Activated CD8-positive, alpha-beta T cell treated with anti-CD3 and anti-CD28 coated beads, Interleukin-2, amount 10 ng/mL, durations not matched to agents 7 days and 5 days (primary cell): Measurements from ENCODE around the gene PCSK4. TPM values are rescaled to one million over a fixed set of nuclear protein-coding genes. Genes with fewer than 3 reads are reported as not detected.

Source experiments
- ATAC-seq: fragments of 150-1000 bp; cut with Tn5 transposase; one replicate; pipeline ENCODE4 v1.10.0; 2021; ENCODE audit warnings: moderate library complexity
- CTCF ChIA-PET: fragments of 350-600 bp; sonication (Branson Sonifier 250); formaldehyde crosslinking; loops from one replicate; lab custom pipeline; 2021; ENCODE audit warnings: antibody characterized with exemption; lab: Charles Lee
- POLR2A ChIA-PET: fragments of 350-600 bp; sonication (Branson Sonifier 250); formaldehyde crosslinking; loops from one replicate; lab custom pipeline; 2021; ENCODE audit warnings: antibody characterized with exemption; lab: Charles Lee
- DNase-seq: peaks from one replicate; pipeline ENCODE4 v3.0.0-alpha.2; 2020
- H3K27ac Mint-ChIP-seq: one replicate; pipeline ENCODE4 v1.8.0; 2021; ENCODE audit warnings: mild to moderate bottlenecking, mixed read lengths
- H3K27me3 Mint-ChIP-seq: one replicate; pipeline ENCODE4 v1.8.0; 2021; ENCODE audit warnings: low read depth, mixed read lengths
- H3K36me3 Mint-ChIP-seq: one replicate; pipeline ENCODE4 v1.8.0; 2021; ENCODE audit warnings: low read depth, mixed read lengths
- H3K4me1 Mint-ChIP-seq: one replicate; pipeline ENCODE4 v1.8.0; 2021; ENCODE audit warnings: low read depth, mixed read lengths
- H3K4me3 Mint-ChIP-seq: one replicate; pipeline ENCODE4 v1.8.0; 2021; ENCODE audit warnings: mild to moderate bottlenecking, mixed read lengths
- H3K9me3 Mint-ChIP-seq: one replicate; pipeline ENCODE4 v1.8.0; 2022; ENCODE audit warnings: mixed read lengths; ENCODE audit not compliant: insufficient read depth
- total RNA-seq, 2 experiments: library from RNA; stranded (reverse); gene quantifications; one replicate each; pipeline ENCODE4 v1.2.3, GENCODE V29; 2021

The PCSK4 gene
- total RNA-seq, 2 experiments from 2014 or later, result 3.4 to 4.1 TPM

DNA sequence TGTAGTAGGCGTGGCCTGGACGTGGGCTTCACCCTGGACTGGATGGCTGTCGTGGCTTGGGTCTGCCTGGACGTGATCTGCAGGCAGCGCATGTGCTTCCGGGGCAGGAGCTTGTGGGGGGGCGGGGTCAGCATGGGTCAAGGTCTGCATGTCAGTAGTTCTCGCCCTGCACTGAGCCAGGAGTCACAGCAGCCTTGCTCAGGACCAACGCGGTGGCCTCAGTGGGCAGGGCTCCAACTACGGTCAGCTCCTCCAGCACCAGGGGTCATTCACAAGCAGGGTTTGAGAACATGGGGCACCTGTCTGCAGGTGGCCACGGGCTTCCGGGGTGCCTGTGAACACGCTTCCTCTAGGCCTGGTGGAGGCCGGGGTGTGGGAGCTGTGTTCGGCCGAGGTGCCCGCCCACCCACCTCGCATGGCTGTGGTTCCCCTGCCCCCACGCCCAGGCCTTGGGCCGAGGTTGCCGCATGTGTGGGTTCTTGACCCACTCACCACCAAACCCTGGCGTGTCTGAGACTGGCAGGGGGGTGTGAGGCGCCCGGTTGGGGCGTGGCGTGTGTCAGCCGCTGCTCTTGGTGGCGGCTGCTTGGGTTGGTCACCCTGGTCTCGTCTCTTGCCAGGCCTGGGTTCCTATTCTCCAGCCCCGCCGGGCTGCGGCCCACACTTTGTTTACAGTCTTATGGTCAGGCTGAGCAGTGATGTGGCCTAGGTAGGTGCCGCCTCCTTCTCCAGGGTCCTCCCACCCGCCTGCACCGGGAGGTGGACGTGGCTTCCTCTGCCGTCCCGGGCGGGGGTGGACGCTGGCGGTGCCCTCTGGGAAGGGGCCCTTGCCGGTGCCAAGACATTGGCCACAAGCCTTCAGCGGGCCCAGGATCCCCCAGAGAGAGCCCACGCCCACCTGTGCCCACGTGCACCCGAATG, 56.8 kb downstream of the PCSK4 start:
- Mint-ChIP-seq H3K27me3 (no peaks in the 10 kb centered on the region), H3K36me3 (peaks cover 26% of the 10 kb centered on the region), H3K27ac (no peak overlapping the region), H3K9me3 (no peaks in the 10 kb centered on the region), H3K4me1 (peaks cover 9% of the 10 kb centered on the region), H3K4me3 (no peak overlapping the region)
- ATAC-seq (no peak), DNase-seq (no peak)
- ChIA-PET POLR2A (interaction anchor here (1.4 kb wide), 1 partner anchor 38 kb away, joined by 4 read pairs; no protein-coding TSS in a partner anchor), CTCF (no interaction called here)

- no peak overlapping the region for H3K27ac Mint-ChIP-seq
- H3K4me1 Mint-ChIP-seq, result peaks cover under 1% of the 10 kb centered on the region
- DNase-seq (no peak), ATAC-seq (no peak)
- H3K36me3 Mint-ChIP-seq, result peaks cover 27% of the 10 kb centered on the region
- CTCF ChIA-PET, result no interaction called here
- POLR2A ChIA-PET, result interaction anchor here (1.4 kb wide), 1 partner anchor 39 kb away, joined by 4 read pairs; no protein-coding TSS in a partner anchor
- no peak overlapping the region for H3K4me3 Mint-ChIP-seq
- no peaks in the 10 kb centered on the region for H3K27me3 Mint-ChIP-seq
- no peaks in the 10 kb centered on the region for H3K9me3 Mint-ChIP-seq
Observed at GRCh38 chr19:1432507-1432887, 57.7 kb downstream of the PCSK4 start.

DNA sequence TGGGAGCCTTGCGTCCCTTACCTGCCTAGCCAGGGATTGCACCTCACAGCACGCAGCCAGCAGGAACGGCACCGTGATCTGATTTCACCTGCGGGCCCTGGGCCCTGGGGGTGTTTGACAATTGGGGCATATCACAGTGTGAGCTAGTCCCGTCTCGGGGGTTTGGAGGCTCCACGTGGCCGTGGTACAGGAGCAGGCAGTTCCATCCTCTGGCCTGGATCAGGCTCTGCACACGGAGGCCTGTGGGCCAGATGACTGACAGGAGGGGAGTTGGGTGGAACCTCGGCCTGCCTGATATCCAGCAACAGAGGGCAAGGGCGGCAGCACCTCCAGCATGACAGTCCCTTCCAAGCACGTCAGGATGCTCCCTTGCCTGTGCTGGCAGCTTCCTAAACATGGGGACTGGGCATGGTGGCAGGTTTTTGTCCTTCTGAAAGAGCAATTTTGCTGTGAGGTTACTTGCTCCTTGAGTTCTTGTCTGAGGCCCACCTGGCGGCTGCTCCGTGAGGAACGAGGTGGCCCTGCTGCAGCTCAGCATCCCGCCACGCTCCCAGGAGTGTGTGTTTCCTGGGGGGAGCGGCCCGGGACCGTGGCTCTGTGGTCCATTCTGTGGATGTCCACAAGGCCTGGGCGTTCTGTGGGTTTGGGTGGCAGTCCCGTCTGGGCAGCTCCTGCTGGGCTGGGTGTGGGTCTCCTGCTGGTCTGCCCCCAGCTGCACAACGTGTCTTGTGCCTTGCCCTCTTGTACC, 58.2 kb downstream of the PCSK4 start:
- H3K4me3 Mint-ChIP-seq, result no peak overlapping the region
- no peak for ATAC-seq
- CTCF ChIA-PET, result no interaction called here
- POLR2A ChIA-PET, result no interaction called here
- no peaks in the 10 kb centered on the region for H3K27me3 Mint-ChIP-seq
- no peaks in the 10 kb centered on the region for H3K9me3 Mint-ChIP-seq
- no peak overlapping the region for H3K27ac Mint-ChIP-seq
- peaks cover 27% of the 10 kb centered on the region for H3K36me3 Mint-ChIP-seq
- DNase-seq, result no peak
- no peaks in the 10 kb centered on the region for H3K4me1 Mint-ChIP-seq

Other genes with a start within 250 kb of the PCSK4 start
- gene ATP5F1D, start 248.6 kb downstream of the PCSK4 start, total RNA-seq, result 100 to 1,000 TPM; 209 to 222 TPM
- gene MIDN, start 241.8 kb downstream of the PCSK4 start, total RNA-seq, result 10 to 100 TPM; 88.4 to 94.3 TPM
- 100 to 1,000 TPM; 172 to 195 TPM for gene CIRBP, start 221.0 kb downstream of the PCSK4 start, total RNA-seq
- gene FAM174C, start 214.8 kb downstream of the PCSK4 start, total RNA-seq, result 10 to 100 TPM; 57.1 TPM
- gene EFNA2, start 204.5 kb downstream of the PCSK4 start, total RNA-seq, result not detected
- gene NDUFS7, start 106.4 kb downstream of the PCSK4 start, total RNA-seq, result 100 to 1,000 TPM; 122 to 127 TPM
- gene GAMT, start 88.8 kb downstream of the PCSK4 start, total RNA-seq, result 10 to 100 TPM; 26.2 to 26.8 TPM
- gene DAZAP1, start 82.8 kb downstream of the PCSK4 start, total RNA-seq, result 100 to 1,000 TPM; 264 to 270 TPM
- 1,000 to 10,000 TPM; 1,384 TPM for gene RPS15, start 52.0 kb downstream of the PCSK4 start, total RNA-seq
- not detected for gene APC2, start 40.2 kb downstream of the PCSK4 start, total RNA-seq
- 10 to 100 TPM; 33.3 to 38.2 TPM for gene C19orf25, start 11.1 kb downstream of the PCSK4 start, total RNA-seq
- 1 to 10 TPM; 1.7 to 1.9 TPM for gene REEP6, start 831 bp upstream of the PCSK4 start, total RNA-seq
- 1 to 10 TPM; 2.8 to 3.9 TPM for gene ADAMTSL5, start 22.7 kb upstream of the PCSK4 start, total RNA-seq
- gene PLK5, start 33.7 kb upstream of the PCSK4 start, total RNA-seq, result not detected
- gene MEX3D, start 78.0 kb upstream of the PCSK4 start, total RNA-seq, result 10 to 100 TPM; 12.2 to 12.5 TPM
- 100 to 1,000 TPM in 1 of 2 experiments, 10 to 100 TPM in 1; 98.4 to 102 TPM for gene MBD3, start 102.5 kb upstream of the PCSK4 start, total RNA-seq
- 100 to 1,000 TPM; 180 to 195 TPM for gene UQCR11, start 115.1 kb upstream of the PCSK4 start, total RNA-seq
- gene TCF3, start 162.3 kb upstream of the PCSK4 start, total RNA-seq, result 100 to 1,000 TPM; 130 to 137 TPM